ENCODE data around the gene ASB6.
A peak's percentile ranks its signal among the peaks of the same experiment; 100 is the strongest.

The ASB6 gene, protein sequence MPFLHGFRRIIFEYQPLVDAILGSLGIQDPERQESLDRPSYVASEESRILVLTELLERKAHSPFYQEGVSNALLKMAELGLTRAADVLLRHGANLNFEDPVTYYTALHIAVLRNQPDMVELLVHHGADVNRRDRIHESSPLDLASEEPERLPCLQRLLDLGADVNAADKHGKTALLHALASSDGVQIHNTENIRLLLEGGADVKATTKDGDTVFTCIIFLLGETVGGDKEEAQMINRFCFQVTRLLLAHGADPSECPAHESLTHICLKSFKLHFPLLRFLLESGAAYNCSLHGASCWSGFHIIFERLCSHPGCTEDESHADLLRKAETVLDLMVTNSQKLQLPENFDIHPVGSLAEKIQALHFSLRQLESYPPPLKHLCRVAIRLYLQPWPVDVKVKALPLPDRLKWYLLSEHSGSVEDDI

DNA sequence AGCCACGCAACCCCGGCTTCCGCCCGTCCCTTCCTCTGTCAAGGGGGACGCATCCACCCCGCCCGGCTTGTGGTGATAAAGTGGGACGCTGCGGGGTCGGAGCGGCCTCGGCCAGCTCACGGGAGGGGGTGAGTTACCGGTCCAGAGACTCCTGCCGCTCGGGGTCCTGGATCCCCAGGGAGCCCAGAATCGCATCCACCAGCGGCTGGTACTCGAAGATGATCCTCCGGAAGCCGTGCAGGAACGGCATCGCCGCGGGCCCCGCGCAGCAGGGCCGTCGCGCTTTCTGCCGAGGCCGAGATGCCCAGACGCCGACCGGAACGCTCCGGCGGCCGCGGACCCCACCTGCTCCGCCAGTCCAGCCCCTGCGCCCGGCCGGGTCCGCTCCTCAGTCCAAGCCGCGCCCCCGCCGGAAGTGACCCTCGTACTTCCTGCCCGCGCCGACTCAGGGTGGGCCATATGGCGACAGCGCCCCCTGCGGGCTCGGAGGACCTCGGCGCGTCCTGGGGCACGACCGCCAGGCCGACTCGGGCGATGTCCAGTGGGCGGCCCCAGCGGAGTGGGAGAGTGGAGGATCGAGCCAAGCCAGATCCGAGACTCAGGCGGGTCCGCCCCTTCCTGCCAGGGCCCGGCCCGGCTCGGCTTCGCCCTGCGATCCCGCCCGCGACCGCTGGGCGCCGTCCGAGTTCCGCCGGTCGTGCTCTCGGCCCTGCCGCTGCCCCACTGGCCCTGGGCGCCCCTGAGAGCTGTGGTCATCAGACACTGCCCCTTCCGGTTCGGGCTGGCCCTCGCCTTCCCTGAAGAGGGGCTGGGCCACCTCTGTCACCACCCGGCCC lies at the start of gene ASB6:
TSS of gene ASB6 (minus strand) at position 402 of the 836 bp plus-strand sequence. CDS start at position 250, 152 bp downstream.
- peak; percentile 96 for DNase-seq

- no peak for DNase-seq
These were observed 46.5 kb upstream of the ASB6 start for GRCh38 chr9:129688285-129689043.

GRCh38 chr9:129687391-129687790 lies 45.4 kb upstream of the ASB6 start:
- DNase-seq: no peak

GRCh38 chr9:129686736-129687135 lies 44.8 kb upstream of the ASB6 start:
- no peak for DNase-seq

GRCh38 chr9:129685933-129686259 lies 43.9 kb upstream of the ASB6 start:
- DNase-seq: no peak

GRCh38 chr9:129685220-129685932 lies 43.4 kb upstream of the ASB6 start:
- DNase-seq: no peak

- DNase-seq: no peak
These were observed 40.4 kb upstream of the ASB6 start for GRCh38 chr9:129682381-129682780.

DNA sequence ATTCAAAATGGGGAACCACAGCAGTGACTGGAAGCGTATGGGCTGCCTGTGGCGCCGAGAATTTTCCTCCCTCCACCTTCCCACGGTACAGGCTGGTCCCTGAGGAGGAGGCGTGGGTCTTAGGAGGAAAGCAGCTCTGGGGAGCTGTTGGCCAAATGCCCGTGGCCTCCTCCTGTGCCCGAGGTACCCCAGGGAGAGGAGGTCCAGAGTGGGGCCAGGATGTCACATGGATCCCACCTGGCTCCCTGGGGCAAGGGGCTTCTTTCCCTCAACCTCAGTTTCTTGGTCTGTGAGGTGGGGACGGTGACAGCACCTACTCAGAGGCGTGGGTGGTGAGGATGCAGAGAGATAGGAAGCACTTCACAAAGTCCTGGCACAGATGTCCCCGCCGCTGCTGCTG lies 40.0 kb upstream of the ASB6 start:
- DNase-seq: no peak

- no peak for DNase-seq
These were observed 37.6 kb upstream of the ASB6 start for GRCh38 chr9:129679537-129679936.

GRCh38 chr9:129678844-129679243 lies 36.9 kb upstream of the ASB6 start:
- no peak for DNase-seq

DNA sequence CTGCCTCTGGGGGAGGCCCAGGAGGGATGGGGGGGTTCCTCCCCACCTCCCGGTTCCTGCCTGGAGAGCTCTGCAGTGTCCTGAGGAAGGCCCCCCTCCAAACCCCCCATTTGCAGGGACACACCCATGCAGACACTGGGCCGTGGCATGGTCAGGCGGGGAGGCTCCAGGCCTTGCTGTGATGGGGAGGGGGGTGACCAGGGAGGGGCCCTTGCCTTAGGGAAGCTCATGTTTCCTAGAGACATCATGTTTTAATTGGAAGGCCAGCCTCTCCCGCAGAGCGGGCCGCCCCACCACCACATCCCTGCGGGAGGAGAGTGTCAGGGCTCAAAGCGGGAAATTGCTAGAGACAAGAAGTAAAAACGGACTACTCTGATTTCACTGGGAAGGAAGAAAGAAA lies 35.5 kb upstream of the ASB6 start:
- DNase-seq: no peak

DNA sequence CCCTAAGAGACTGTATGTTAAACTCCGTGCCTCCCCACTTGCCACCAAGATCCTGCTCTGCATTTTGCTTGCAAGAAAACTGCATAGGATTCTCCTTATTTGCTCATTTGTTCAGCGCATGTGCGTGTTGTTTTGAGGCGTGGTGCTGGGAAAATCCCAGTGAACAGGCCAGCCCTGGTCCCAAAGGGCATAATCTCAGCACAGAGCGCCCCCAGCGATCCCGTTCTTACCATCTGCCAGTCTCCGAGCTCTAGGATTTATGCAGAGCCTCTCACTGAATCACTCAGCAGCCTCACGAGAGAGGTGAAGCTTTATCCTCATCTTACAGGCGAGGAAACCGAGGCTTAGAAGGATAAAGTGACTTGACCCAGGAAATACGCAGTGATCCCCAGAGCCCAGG lies 35.0 kb upstream of the ASB6 start:
- DNase-seq: no peak

GRCh38 chr9:129676287-129676686 lies 34.3 kb upstream of the ASB6 start:
- no peak for DNase-seq

DNA sequence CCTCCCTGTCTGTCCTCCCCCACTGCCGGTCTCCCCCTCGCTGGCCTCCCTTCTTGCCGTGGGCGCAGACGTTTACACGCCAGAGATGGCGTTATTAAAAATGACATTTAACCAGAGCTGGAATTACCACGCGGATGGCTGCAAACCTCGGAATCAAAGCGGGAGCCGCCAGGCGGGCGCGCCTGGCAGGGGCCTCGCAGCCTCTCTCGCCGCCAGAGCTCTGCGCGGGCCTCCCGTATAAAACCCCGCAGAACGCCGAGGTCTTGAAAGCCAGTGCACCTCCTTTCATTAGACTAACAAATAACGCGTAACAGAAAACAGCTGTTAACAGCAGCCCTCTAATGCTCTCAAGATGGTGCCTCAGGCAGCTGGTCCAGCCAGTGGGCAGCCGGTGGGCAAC lies 33.7 kb upstream of the ASB6 start:
- no peak for DNase-seq

- no peak for DNase-seq
These were observed 32.3 kb upstream of the ASB6 start for GRCh38 chr9:129674229-129674628.

DNA sequence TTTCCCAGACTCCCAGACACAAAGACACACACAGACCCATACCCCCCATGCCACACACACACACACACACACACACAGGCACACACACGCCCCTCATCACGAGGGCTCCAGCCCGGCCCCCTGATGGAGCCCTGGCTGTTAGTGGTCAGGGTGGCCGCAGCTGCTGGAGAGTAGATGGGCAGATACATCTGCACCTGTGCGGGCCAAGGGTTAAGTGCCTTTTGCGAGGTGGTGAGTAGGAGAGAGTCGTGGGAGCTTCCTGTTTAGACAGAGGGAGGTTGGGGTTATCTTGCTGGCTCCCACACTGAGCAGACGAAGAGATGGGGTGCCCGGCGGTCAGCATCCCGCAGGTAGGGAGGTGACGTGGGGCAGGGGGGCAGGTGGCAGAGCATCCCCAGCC lies 31.7 kb upstream of the ASB6 start:
- no peak for DNase-seq

DNA sequence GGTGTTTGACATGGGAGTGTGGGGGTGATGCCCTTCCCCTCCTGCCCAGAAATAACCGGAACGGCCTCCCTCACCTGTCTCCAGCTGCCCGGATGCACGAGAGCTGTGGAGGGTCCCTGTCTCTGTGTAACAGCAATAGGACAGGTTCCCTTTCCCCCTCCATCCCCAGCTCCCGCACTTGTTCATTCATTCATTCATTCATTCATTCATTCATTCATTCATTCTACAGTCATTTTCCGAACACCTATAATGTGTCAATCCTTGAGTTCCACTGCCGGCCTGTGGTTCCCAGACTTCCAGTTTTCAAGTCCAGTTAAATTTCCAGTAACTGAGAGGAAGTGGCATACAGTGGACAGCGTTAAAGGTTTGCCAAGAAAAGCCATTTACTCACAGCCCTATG lies 30.8 kb upstream of the ASB6 start:
- no peak for DNase-seq

DNA sequence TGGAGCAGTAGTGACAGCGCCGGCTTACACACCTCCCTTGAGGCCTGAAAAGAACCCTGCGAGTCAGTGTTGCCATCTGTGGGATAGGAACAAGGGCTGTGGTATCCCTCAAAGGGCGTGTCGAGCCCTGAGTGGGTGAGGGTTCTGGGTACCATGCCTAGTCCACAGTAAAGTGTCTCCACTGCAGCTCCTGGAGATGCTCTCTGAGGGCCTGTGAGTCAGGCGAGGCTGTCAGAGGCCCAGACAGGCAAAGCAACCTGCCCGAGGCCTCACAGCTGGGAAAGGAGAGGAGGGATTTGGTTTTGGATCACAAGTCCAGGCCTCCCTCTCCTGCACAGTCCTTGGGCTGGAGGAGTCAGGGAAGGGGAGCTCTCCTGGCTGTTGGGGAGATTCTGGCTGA lies 29.6 kb upstream of the ASB6 start:
- no peak for DNase-seq

DNA sequence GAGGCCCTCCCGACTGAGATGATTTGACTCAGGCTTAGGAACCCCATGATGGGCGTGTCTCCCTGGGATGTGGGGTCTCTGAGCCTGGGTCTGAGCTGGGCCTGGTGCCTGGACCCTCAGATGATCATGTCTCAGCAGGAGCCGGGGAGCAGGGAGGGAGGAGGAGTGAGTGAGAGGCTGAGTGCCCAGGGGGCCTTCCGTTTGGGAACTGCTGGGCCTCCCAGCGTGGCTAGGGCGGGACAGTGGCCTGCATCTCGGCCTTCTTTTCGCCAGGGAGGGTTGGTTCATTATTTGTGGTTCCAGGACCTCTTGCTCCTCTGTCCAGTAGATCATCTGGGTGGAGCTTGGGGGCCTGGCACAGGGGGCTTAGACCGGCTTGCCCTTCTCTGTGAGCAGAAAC lies 29.1 kb upstream of the ASB6 start:
- DNase-seq: no peak

- no peak for DNase-seq
These were observed 28.0 kb upstream of the ASB6 start for GRCh38 chr9:129669946-129670345.

GRCh38 chr9:129669141-129669718 lies 27.3 kb upstream of the ASB6 start:
- no peak for DNase-seq

- DNase-seq: no peak
These were observed 25.9 kb upstream of the ASB6 start for GRCh38 chr9:129667850-129668249.

- no peak for DNase-seq
These were observed 25.4 kb upstream of the ASB6 start for GRCh38 chr9:129667378-129667777.
